H1 (cell line): ENCODE measurements around the gene SLC6A7. TPM values are rescaled to one million over a fixed set of nuclear protein-coding genes. Genes with fewer than 3 reads are reported as not detected.

Experiments
- CBX5 ChIP-seq: fragments of 300-800, 300-1000 bp; sonication (generic); IDR thresholded peaks from 2 replicates; pipeline ENCODE4 v1.7.1; 2016; ENCODE audit warnings: antibody characterized with exemption, low read length, low read depth
- CBX8 ChIP-seq: fragments of 300-800, 300-1000 bp; sonication (generic); IDR thresholded peaks from 2 replicates; pipeline ENCODE4 v1.7.1; 2016; ENCODE audit warnings: low read depth, low read length, borderline replicate concordance
- HDAC6 ChIP-seq: IDR thresholded peaks from one replicate; pipeline ENCODE4 v1.7.1; 2012; ENCODE audit warnings: low read depth, mild to moderate bottlenecking, inconsistent platforms, low read length, moderate library complexity
- RBBP5 ChIP-seq: IDR thresholded peaks from 2 replicates; pipeline ENCODE4 v1.7.1; 2012; ENCODE audit warnings: low read depth, mild to moderate bottlenecking, inconsistent platforms, low read length, moderate library complexity, borderline replicate concordance
- SIRT6 ChIP-seq: IDR thresholded peaks from one replicate; pipeline ENCODE4 v1.7.1; 2012; ENCODE audit warnings: low read length, inconsistent platforms
- YY1 ChIP-seq: IDR thresholded peaks from 2 replicates; pipeline ENCODE4 v1.6.1; 2011; ENCODE audit warnings: low read depth, mild to moderate bottlenecking, low read length
- ZNF274 ChIP-seq: IDR thresholded peaks from 2 replicates; pipeline ENCODE4 v1.7.0; 2012; ENCODE audit warnings: low read length, borderline replicate concordance; ENCODE audit errors: extremely low read depth
- polyA plus RNA-seq, 7 experiments: library from polyadenylated mRNA; depleted of rRNA in 3 of 7; stranded (reverse) in 5 of 7; unstranded in 2 of 7; fragments of >200 nt in 5 of 7; fragments of 200-250 nt in 2 of 7; gene quantifications; 1 replicate in 5 of 7; 2 replicates in 1 of 7; 4 replicates in 1 of 7; pipeline versions ENCODE4 v1.2.1 to v1.2.3, GENCODE V29; 2011 to 2013; ENCODE audit warnings: missing spikeins in 2 of 7, mixed read lengths in 2 of 7
- total RNA-seq: library from RNA; stranded (reverse); fragmentation: NEBNext Ultra II Directional; extraction: Animal tissue kit (Norgen Biotek cat#: 25700); gene quantifications from 2 replicates; pipeline ENCODE4 v1.2.1, GENCODE V29; 2021
- TF ChIP-seq, protein P1 (sequence below): fragments of 300-600 bp; sonication (generic); IDR thresholded peaks from 2 replicates; pipeline ENCODE4 v1.7.1; 2012; ENCODE audit warnings: low read length, moderate library complexity, mild to moderate bottlenecking, inconsistent platforms; ENCODE audit not compliant: insufficient replicate concordance

Gene SLC6A7
- total and polyA plus RNA-seq, 2 of the 8 experiments (the other 6 are each of a cell fraction or from before 2014, with no cell fraction given) = 0.07 to 0.12 TPM

DNA sequence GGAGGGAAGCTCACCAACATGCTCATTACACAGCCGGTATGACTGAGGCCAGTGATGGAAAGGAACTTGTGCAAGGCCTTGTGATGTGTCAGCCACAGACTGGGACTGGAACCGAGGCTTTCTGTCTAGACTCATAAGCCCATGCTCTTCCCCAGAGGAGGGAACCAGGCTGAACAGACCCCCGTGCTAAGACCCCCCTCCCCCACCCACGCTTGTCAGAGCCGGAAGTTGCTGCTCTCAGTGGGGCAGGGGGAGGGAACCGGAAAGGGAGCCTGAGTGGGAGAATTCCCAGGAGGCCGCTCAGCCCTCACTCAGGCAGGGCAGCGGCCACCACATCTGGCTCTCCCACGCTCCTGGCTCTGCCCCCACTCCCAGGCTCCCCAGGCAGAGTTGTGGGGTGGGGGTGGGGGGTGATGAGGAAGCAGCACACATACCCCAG, 30.1 kb upstream of the SLC6A7 start (continued):
- TF ChIP-seq, protein P1, sequence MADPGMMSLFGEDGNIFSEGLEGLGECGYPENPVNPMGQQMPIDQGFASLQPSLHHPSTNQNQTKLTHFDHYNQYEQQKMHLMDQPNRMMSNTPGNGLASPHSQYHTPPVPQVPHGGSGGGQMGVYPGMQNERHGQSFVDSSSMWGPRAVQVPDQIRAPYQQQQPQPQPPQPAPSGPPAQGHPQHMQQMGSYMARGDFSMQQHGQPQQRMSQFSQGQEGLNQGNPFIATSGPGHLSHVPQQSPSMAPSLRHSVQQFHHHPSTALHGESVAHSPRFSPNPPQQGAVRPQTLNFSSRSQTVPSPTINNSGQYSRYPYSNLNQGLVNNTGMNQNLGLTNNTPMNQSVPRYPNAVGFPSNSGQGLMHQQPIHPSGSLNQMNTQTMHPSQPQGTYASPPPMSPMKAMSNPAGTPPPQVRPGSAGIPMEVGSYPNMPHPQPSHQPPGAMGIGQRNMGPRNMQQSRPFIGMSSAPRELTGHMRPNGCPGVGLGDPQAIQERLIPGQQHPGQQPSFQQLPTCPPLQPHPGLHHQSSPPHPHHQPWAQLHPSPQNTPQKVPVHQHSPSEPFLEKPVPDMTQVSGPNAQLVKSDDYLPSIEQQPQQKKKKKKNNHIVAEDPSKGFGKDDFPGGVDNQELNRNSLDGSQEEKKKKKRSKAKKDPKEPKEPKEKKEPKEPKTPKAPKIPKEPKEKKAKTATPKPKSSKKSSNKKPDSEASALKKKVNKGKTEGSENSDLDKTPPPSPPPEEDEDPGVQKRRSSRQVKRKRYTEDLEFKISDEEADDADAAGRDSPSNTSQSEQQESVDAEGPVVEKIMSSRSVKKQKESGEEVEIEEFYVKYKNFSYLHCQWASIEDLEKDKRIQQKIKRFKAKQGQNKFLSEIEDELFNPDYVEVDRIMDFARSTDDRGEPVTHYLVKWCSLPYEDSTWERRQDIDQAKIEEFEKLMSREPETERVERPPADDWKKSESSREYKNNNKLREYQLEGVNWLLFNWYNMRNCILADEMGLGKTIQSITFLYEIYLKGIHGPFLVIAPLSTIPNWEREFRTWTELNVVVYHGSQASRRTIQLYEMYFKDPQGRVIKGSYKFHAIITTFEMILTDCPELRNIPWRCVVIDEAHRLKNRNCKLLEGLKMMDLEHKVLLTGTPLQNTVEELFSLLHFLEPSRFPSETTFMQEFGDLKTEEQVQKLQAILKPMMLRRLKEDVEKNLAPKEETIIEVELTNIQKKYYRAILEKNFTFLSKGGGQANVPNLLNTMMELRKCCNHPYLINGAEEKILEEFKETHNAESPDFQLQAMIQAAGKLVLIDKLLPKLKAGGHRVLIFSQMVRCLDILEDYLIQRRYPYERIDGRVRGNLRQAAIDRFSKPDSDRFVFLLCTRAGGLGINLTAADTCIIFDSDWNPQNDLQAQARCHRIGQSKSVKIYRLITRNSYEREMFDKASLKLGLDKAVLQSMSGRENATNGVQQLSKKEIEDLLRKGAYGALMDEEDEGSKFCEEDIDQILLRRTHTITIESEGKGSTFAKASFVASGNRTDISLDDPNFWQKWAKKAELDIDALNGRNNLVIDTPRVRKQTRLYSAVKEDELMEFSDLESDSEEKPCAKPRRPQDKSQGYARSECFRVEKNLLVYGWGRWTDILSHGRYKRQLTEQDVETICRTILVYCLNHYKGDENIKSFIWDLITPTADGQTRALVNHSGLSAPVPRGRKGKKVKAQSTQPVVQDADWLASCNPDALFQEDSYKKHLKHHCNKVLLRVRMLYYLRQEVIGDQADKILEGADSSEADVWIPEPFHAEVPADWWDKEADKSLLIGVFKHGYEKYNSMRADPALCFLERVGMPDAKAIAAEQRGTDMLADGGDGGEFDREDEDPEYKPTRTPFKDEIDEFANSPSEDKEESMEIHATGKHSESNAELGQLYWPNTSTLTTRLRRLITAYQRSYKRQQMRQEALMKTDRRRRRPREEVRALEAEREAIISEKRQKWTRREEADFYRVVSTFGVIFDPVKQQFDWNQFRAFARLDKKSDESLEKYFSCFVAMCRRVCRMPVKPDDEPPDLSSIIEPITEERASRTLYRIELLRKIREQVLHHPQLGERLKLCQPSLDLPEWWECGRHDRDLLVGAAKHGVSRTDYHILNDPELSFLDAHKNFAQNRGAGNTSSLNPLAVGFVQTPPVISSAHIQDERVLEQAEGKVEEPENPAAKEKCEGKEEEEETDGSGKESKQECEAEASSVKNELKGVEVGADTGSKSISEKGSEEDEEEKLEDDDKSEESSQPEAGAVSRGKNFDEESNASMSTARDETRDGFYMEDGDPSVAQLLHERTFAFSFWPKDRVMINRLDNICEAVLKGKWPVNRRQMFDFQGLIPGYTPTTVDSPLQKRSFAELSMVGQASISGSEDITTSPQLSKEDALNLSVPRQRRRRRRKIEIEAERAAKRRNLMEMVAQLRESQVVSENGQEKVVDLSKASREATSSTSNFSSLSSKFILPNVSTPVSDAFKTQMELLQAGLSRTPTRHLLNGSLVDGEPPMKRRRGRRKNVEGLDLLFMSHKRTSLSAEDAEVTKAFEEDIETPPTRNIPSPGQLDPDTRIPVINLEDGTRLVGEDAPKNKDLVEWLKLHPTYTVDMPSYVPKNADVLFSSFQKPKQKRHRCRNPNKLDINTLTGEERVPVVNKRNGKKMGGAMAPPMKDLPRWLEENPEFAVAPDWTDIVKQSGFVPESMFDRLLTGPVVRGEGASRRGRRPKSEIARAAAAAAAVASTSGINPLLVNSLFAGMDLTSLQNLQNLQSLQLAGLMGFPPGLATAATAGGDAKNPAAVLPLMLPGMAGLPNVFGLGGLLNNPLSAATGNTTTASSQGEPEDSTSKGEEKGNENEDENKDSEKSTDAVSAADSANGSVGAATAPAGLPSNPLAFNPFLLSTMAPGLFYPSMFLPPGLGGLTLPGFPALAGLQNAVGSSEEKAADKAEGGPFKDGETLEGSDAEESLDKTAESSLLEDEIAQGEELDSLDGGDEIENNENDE = no peak
- TF ChIP-seq HDAC6 (no peak), SIRT6 (no peak), CBX8 (no peak), CBX5 (no peak), YY1 (no peak), RBBP5 (no peak), ZNF274 (no peak)
